GM19395 (cell line): ENCODE results near the gene RABEP2.
"Not testable (repeated sequence)": the region's sequence is repeated elsewhere in the genome, so short reads cannot be mapped to it uniquely, and the experiment has no call there.

Experiments used
- ATAC-seq: cut with Tn5 transposase; IDR thresholded peaks from one replicate; pipeline ENCODE4 v1.9.1; 2021; ENCODE audit warnings: mild to moderate bottlenecking, moderate library complexity; ENCODE audit not compliant: unreplicated experiment

The RABEP2 gene, protein sequence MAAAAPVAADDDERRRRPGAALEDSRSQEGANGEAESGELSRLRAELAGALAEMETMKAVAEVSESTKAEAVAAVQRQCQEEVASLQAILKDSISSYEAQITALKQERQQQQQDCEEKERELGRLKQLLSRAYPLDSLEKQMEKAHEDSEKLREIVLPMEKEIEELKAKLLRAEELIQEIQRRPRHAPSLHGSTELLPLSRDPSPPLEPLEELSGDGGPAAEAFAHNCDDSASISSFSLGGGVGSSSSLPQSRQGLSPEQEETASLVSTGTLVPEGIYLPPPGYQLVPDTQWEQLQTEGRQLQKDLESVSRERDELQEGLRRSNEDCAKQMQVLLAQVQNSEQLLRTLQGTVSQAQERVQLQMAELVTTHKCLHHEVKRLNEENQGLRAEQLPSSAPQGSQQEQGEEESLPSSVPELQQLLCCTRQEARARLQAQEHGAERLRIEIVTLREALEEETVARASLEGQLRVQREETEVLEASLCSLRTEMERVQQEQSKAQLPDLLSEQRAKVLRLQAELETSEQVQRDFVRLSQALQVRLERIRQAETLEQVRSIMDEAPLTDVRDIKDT

DNA sequence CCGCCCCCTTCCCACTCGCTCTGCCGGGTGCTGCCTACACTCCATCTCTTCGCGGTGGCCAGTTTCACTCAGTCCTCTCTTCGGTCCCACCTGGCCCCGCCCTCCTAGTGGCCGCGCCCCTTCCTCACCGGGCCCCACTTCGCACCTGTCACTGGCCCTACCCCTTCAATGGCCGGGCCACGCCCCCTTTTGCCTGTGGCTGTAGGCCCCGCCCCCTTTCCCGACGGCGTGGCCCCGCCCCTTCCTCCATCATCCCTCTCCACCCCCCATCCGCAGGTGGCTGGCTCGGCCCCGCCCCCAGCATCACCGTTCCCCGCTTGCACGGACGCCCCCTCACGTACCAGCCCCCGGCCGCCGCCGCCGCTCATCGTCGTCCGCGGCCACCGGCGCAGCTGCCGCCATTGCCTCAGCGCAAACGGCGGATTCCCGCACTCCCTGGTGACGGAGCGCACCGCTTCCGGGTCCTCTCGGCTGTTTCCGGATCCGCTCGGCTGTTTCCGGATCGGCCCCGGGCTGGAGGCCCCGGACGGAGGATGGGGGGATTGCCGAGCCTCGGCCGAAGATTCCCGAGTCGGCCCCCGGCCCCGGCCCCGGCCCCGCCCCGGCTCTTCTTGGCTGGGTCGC is at the start of gene RABEP2:
TSS of gene RABEP2 (minus strand) at position 477 of the 624 bp plus-strand sequence. CDS start at position 402, 75 bp downstream.
- peak; percentile 54 for ATAC-seq

DNA sequence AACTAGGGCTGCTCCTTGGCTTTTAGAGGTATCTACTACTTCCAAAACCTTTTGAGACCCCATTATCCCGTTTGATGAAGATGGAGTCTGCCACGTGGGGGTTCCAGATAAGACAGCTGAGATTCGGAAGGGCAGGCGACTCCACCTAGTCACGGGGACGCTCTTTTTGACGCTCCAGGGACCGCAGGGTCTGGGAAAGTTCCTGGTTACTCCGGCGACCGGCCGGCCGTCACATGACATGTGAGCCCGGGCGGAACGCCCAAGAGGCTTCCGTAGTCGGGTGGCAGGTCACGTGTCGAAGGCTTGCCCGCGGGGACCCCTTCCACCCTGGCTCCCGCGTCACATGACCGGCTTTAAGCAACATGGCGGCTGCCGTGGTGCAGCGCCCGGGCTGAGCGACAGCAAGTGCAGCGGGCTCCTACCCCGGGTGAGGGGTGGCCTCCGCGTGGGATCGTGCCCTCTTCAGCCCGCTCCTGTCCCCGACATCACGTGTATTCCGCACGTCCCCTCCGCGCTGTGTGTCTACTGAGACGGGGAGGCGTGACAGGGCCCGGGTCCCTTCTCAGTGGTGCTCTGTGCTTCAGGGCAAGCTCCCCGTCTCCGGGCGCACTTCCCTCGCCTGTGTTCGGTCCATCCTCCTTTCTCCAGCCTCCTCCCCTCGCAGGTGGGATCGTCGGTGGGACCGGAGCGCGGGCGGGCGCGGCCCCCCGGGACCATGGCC is 49.6 kb upstream of the RABEP2 start, which contains the start of gene SPNS1:
TSS of gene SPNS1 (plus strand) at position 342 of the 721 bp plus-strand sequence. CDS start at position 716, 374 bp downstream.
- ATAC-seq, result peak; percentile 88

DNA sequence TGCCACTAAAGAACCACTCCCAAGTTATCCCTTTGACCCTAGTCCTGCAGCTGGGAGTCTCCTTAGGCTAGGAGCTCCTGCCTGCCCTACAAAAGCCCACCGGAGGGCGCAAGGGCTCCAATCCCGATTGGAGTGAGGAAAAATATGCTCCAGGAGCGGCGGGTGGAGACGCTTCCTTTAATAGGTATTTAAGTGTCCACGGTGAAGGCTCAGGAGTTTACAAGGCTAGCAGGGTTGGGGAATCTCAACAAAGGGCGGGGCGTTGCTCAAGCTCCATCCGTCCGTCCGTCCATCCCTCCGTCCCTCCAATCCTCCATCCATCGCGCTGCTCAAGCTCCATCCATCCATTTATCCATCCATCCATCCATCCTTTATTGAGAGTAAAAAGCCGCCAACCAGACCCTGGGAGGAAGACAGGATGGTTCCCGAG is 49.0 kb upstream of the RABEP2 start:
- peak; percentile 21 for ATAC-seq

DNA sequence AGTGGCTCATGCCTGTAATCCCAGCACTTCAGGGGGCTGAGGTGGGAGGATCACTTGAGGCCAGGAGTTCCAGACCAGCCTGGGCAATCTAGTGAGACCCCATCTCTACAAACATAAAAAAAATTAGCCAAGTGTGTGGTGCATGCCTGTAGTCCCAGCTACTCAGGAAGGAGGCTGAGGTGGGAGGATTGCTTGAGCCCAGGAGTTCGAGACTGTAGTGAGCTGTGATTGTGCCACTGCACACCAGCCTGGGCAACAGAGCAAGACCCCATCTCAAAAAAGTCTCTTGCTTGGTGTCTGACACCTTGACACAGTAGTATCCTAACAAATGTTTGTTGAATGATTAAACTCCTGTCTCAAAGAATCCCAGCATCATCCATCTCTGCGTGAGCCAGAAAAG is 44.7 kb upstream of the RABEP2 start:
- not testable (repeated sequence) for ATAC-seq

DNA sequence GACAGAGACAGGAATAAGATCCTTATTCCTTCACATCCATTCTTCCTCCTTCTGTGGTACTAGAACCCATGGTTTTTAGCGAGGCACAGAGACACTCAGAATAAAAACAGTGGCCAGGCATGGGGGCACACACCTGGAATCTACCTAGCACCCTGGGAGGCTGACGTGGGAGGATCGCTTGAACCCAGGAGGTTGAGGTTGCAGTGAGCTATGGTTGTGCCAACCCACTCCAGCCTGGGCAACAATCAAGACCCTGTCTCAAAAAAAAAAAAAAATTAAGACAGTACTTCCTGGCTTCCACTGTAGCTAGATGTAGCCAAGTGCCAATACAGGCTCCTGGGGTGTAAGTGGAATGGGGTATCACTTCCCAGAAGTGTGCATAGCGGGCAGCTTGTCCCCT is 42.1 kb upstream of the RABEP2 start:
- ATAC-seq, result no peak

DNA sequence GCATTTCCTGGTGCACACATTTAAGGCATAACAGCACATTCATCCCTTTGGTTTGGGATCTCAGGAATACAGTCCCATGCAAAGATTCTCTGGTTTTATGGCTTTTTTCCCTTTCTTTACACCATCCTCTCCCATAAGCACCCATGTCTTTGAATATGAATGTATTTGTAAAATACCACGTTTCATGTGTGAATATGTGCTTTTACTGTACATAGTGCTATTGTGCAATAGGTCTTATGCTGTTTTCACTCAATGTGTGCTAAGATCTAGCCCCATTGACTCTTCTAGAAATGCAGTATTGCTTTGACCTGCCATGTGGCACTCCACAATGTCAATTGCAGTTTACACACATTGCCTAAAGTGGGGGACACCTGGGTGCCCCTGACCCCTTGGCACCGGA is 39.5 kb upstream of the RABEP2 start:
- no peak for ATAC-seq

DNA sequence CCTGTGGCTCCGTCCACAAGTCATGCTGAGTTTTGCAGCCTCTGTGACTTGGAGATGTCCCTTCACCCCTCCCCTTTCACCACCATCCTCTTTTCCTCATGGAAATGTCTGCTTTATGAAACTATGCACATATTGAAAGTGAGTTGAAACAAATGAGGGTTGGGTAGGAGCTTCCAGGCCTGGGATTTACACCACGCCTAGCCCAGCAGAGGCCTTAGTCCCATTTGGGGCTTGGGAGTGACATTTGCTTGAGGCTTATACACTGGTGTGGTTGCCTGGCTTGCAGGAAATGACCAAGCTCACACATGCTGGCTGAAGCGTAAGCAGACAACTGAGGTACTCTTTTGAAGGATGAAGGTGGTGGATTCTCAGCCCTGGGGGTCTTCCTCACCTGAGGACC is 39.0 kb upstream of the RABEP2 start:
- ATAC-seq, result no peak

DNA sequence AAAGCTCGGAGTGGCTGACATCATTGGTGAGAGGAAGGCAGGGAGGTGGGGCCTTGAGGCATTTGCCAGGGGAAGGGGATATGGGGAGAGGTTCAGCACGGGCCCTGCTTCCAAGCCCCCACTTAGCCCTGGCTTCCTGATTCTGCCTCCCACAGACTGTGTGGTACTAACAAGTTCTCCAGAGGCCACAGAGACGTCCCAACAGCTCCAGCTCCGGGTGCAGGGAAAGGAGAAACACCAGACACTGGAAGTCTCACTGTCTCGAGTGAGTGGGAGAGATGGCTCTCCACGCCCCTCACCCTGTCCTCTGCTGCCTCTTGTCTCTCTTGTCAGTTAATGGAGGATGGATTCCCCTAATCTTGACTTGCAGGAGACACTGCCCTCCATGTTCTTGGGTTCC is 33.8 kb upstream of the RABEP2 start:
- ATAC-seq, result no peak

DNA sequence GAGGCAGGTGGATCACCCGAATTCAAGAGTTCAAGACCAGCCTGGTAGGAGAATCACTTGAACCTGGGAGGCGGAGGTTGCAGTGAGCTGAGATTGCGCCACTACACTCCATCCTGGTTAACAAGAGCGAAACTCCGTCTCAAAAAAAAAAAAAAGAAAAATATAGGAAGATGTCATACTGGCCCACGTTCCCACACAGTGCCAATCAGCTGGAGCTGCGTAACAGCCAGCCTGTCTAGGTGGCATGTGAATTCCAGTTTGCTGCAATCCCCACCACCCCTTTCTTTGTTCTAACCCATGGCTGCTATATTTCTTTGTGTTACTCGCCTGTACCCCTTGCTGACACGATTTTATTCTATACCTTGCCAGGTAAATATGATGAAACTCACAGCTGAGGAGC is 33.2 kb upstream of the RABEP2 start:
- no peak for ATAC-seq

DNA sequence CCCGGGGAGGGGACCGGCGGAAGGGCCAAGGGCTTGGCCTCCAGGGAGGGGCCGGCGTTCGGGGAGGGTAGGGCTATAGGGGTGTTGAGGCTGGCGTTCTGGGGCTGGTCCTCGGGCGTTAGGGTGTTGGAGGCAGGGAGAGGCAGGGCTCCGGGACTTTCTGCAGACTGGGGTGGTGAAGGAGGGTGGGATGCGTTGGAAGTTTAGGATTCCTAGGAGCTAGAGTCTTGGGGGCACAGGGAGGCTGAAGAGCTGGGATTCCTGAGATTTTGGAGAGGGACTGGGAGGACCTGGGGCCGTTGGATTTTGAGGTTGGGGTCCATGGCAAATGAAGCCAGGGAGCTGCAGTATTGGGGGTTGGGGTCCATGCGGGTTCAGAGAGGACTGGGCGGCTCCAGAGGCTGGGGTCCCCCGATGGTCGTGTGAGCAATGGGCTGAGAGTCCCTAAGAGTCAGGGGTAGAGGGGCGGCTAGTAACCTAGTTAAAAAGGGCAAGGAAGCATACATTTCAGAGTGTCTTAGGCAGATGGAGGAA is 26.4 kb upstream of the RABEP2 start:
- no peak for ATAC-seq

DNA sequence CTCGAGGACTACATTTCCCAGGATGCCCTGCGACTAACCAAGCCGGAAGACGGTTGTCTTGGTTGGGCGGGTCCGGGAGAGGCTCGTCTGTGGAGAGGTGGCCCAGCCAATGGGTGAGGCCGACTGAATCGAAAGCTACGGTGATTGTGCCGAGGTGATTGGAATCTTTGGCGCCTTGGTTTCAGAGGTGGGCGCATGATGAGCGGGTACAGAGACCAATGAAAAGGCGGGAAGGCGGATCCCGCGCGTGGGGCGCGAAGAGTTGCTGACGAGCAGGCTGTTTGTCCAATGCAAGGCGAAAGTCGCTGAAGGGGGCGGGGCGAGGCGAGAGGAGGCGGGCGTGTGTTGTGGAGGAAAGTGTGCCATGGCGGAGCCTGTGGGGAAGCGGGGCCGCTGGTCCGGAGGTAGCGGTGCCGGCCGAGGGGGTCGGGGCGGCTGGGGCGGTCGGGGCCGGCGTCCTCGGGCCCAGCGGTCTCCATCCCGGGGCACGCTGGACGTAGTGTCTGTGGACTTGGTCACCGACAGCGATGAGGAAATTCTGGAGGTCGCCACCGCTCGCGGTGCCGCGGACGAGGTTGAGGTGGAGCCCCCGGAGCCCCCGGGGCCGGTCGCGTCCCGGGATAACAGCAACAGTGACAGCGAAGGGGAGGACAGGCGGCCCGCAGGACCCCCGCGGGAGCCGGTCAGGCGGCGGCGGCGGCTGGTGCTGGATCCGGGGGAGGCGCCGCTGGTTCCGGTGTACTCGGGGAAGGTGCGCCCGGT is 25.8 kb upstream of the RABEP2 start, which contains the start of gene NFATC2IP:
TSS of gene NFATC2IP (plus strand) at position 290 of the 762 bp plus-strand sequence. CDS start at position 365, 75 bp downstream.
- peak; percentile 97 for ATAC-seq

DNA sequence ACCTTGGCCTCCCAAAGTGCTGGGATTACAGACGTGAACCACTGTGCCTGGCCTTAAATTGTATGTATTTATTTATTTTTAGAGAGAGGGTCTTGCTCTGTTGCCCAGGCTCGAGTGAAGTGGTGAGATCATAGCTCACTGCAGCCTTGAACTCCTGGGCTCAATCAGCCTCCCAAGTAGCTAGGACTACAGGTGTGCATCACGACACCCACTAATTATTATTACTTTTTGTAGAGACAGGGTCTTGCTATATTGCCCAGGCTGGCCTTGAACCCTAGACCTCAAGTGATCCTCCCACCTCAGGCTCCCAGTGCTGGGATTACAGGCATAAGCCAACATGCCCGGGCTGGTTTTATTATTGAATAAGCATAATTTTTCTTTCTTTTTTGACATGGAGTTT is 21.6 kb upstream of the RABEP2 start:
- ATAC-seq, result no peak

DNA sequence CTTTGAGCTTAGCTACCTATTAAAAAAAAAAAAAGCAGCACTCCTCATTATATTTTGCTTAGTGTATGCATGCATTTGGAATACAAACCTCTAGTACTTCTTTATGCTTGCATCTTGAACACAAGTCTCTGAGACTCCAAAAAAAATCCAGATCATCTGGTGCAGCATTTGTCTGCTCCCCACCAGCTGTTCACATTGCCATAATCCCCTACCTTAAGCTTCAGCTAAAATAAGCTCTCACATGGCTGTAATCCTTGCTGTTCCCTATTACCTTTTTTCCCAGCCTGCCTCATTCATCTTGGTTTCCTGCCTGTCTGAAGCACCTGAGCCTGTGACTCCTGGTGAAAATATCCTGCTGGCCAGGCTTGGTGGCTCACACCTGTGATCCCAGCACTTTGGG is 18.2 kb upstream of the RABEP2 start:
- ATAC-seq, result no peak

DNA sequence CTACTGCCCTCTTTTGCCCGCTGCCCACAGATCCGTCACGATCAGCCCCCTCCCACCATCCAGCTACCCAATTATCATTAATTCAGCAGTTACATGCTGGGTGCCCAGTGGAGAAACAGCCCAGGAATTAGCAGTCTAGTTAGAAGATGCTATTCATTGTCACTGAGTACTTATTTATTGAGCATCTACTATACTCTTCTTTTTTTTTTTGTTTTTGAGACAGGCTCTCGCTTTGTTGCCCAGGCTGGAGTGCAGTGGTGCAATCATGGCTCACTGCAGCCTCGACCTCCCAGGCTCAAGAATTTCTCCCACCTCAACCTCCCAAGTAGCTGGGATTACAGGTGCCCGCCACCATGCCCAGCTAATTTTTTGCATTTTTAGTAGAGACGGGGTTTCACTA is 14.8 kb upstream of the RABEP2 start:
- not testable (repeated sequence) for ATAC-seq

DNA sequence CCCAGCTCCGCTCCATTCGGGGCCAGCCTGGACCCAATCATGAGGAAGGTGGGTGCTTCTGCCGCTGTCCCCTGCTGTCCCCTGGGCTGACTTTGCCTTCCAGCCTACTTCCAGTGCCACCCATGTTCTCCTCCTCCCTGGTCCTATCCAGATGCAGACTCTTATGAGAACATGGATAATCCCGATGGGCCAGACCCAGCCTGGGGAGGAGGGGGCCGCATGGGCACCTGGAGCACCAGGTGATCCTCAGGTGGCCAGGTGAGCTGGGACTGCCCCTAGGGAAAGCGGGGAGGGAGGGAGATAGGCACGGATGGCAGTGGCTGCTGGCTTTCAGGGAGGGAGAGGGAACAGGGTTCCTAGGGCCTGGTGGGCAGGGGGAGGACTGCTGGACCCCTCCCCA is 13.7 kb upstream of the RABEP2 start:
- no peak for ATAC-seq

DNA sequence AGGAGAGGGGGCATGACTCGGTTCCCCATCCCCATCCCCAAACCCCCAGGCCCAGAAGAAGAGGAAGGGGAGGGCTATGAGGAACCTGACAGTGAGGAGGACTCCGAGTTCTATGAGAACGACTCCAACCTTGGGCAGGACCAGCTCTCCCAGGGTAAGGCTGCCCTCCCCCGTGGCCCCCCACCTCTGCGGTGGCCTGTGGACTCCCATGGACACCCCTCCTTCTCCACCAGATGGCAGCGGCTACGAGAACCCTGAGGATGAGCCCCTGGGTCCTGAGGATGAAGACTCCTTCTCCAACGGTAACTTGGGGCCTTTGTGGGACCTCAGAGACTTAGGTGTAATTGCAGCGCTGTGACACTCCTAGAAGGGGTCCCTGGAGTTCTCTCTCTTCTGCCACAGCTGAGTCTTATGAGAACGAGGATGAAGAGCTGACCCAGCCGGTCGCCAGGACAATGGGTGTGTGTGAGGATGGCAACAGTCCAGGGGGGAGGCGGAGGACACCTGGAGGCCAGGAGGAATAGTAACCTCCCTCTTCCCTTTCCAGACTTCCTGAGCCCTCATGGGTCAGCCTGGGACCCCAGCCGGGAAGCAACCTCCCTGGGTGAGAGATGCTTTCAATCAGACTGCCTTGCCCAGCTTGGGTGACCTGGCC is 12.3 kb upstream of the RABEP2 start:
- no peak for ATAC-seq

DNA sequence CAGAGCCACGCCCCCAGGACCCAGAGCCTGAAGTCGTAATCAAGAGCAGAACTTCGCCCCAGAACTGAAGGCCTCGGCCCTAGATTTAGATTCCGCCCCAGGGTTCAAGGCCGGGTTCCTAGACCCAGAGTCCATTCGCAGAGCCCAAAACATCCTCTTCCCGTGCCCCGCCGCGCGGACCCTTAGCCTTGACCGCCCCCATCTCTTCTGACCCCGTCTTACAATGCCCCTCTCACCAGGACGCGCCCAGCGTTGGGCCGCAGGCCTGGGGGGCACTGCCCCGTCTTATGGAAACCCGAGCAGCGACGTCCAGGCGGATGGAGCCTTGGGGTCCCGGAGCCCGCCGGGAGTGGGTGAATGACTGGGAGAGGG is 11.7 kb upstream of the RABEP2 start:
- ATAC-seq, result no peak

DNA sequence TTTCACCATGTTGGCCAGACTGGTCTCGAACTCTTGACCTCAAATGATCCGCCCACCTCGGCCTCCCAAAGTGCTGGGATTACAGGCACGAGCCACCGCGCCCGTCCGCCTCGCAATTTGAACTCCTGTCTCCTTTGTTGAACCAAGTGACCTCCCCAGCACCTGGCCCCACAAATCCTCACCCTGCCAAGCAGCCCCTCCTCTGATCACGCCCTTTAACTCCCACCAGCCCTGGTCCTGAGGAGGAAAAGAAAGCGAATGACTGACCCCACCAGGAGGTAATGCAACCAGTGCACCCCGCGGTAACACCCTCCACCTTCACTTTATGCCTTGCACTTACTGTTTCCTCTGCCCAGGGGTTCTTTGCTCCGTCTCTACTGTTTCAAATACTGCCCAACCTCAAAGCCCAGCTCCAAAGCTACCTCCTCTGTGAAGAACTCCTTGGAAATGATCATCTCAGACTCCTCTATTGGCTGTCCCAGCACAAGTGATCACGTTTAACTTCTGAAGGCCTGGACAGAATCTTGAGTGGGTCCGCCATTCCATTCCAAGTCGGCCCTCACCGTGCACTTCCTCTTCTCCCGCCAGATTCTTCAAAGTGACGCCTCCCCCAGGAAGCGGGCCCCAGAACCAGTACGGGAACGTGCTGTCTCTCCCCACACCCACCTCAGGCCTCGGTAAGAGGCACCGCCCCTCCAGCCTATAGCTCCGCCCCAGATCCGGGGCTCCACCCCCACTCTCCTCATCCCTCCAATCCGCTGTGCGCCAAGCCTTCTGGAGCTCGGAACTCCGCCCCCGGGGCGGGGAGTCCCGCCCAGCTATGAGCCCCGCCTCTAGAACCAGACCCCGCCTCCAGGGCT is 11.1 kb upstream of the RABEP2 start:
- ATAC-seq, result peak; percentile 62

DNA sequence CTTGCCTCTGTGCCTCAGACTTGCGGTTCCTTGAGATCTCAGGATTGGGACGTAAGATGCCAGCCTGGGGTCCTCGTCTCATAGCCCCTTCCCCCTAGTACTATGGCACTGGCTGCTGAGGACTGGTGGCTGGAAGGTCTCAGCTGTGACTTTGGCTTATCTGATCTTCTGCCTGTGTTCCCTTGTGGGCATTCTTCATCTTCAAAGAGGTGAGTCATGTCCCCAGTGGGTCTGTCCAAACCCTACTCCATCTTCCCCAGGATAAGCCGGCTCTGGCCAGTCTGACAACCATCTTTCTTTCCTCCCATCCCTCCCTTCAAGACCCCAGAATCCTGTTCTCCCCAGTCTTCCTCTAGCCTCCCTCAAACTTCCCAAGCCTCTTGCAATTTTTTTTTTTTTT is 10.3 kb upstream of the RABEP2 start:
- ATAC-seq, result no peak
